HepG2 (cell line): Measurements from ENCODE around the gene GAL3ST2. TPM values are rescaled to one million over a fixed set of nuclear protein-coding genes. Genes with fewer than 3 reads are reported as not detected.

Experiments
- ARNT ChIP-seq: fragments of 450-650 bp; IDR thresholded peaks from 2 replicates; pipeline ENCODE4 v1.6.1; 2017
- CCDC6 ChIP-seq: sonication (generic); formaldehyde crosslinking; IDR thresholded peaks from 2 replicates; pipeline ENCODE4 v1.8.1; 2022; ENCODE audit warnings: mild to moderate bottlenecking, missing genetic modification reagents, moderate library complexity
- CREM ChIP-seq, 2 experiments: sonication (generic) in 1 of 2; formaldehyde crosslinking in 1 of 2; IDR thresholded peaks; 2 replicates each; pipeline versions ENCODE4 v1.4.0 to v1.6.1; 2016 to 2020; ENCODE audit warnings: antibody characterized with exemption in 1 of 2, mild to moderate bottlenecking in 1 of 2, missing genetic modification reagents in 1 of 2
- GPN1 ChIP-seq: sonication (generic); formaldehyde crosslinking; IDR thresholded peaks from 2 replicates; pipeline ENCODE4 v1.5.1; 2020; ENCODE audit warnings: missing genetic modification reagents, borderline replicate concordance
- KLF15 ChIP-seq: sonication (generic); formaldehyde crosslinking; IDR thresholded peaks from 2 replicates; pipeline ENCODE4 v1.8.1; 2023; ENCODE audit warnings: borderline replicate concordance, mild to moderate bottlenecking, inconsistent platforms, missing genetic modification reagents, mixed read lengths
- MZF1 ChIP-seq: sonication (generic); formaldehyde crosslinking; IDR thresholded peaks from 2 replicates; pipeline ENCODE4 v1.8.1; 2023; ENCODE audit warnings: mild to moderate bottlenecking, missing genetic modification reagents, borderline replicate concordance
- NR1H2 ChIP-seq: sonication (generic); formaldehyde crosslinking; IDR thresholded peaks from 2 replicates; pipeline ENCODE4 v1.8.1; 2022; ENCODE audit warnings: low read depth, missing genetic modification reagents, borderline replicate concordance
- NR2F6 ChIP-seq, 2 experiments: IDR thresholded peaks; 2 replicates each; pipeline ENCODE4 v1.6.1; 2016; ENCODE audit warnings: antibody characterized with exemption in 1 of 2, mild to moderate bottlenecking in 1 of 2
- PPARG ChIP-seq: conservative IDR thresholded peaks from 2 replicates; pipeline ENCODE4 v1.6.1; 2016; ENCODE audit warnings: missing biosample characterization, missing genetic modification reagents
- PRMT3 ChIP-seq: sonication (generic); formaldehyde crosslinking; IDR thresholded peaks from 2 replicates; pipeline ENCODE4 v1.8.1; 2022; ENCODE audit warnings: low read depth, mild to moderate bottlenecking, moderate library complexity, missing genetic modification reagents, borderline replicate concordance
- RAD51 ChIP-seq: fragments of 450-650 bp; IDR thresholded peaks from 2 replicates; pipeline ENCODE4 v1.6.1; 2016; ENCODE audit warnings: borderline replicate concordance
- RBM39 ChIP-seq: fragments of 200-400 bp; formaldehyde crosslinking; IDR thresholded peaks from one replicate; pipeline ENCODE4 v1.6.1; 2018; ENCODE audit warnings: antibody characterized with exemption, mild to moderate bottlenecking, low read depth, low read length; ENCODE audit not compliant: poor library complexity, severe bottlenecking
- SCMH1 ChIP-seq: sonication (generic); formaldehyde crosslinking; IDR thresholded peaks from 2 replicates; pipeline ENCODE4 v1.9.0; 2021; ENCODE audit warnings: missing genetic modification reagents, mild to moderate bottlenecking, borderline replicate concordance
- SIX4 ChIP-seq: sonication (generic); formaldehyde crosslinking; IDR thresholded peaks from 2 replicates; pipeline ENCODE4 v1.4.0; 2020; ENCODE audit warnings: missing genetic modification reagents
- SMARCC2 ChIP-seq: fragments of 450-650 bp; IDR thresholded peaks from 2 replicates; pipeline ENCODE4 v1.6.1; 2017; ENCODE audit warnings: antibody characterized with exemption, mild to moderate bottlenecking
- SSRP1 ChIP-seq: IDR thresholded peaks from 2 replicates; pipeline ENCODE4 v1.6.1; 2016; ENCODE audit warnings: control low read depth
- TBX2 ChIP-seq: sonication (generic); formaldehyde crosslinking; IDR thresholded peaks from 2 replicates; pipeline ENCODE4 v1.5.0; 2020; ENCODE audit warnings: missing genetic modification reagents, mild to moderate bottlenecking, borderline replicate concordance
- ZMYM4 ChIP-seq: sonication (generic); formaldehyde crosslinking; IDR thresholded peaks from 2 replicates; pipeline ENCODE4 v1.8.1; 2023; ENCODE audit warnings: mild to moderate bottlenecking, missing genetic modification reagents
- ZNF225 ChIP-seq: sonication (generic); formaldehyde crosslinking; IDR thresholded peaks from 2 replicates; pipeline ENCODE4 v1.4.0; 2020; ENCODE audit warnings: mild to moderate bottlenecking, missing genetic modification reagents
- ZNF383 ChIP-seq: sonication (generic); formaldehyde crosslinking; IDR thresholded peaks from 2 replicates; pipeline ENCODE4 v1.4.0; 2020; ENCODE audit warnings: missing genetic modification reagents, mild to moderate bottlenecking, borderline replicate concordance
- ZNF672 ChIP-seq: sonication (generic); formaldehyde crosslinking; IDR thresholded peaks from 2 replicates; pipeline ENCODE4 v1.8.1; 2022; ENCODE audit warnings: missing genetic modification reagents
- ZNF720 ChIP-seq: sonication (generic); formaldehyde crosslinking; IDR thresholded peaks from 2 replicates; pipeline ENCODE4 v1.4.0; 2020; ENCODE audit warnings: missing genetic modification reagents
- ZNF772 ChIP-seq: sonication (generic); formaldehyde crosslinking; IDR thresholded peaks from 2 replicates; pipeline ENCODE4 v1.5.0; 2020; ENCODE audit warnings: mild to moderate bottlenecking, missing genetic modification reagents
- ZNF792 ChIP-seq: IDR thresholded peaks from 2 replicates; pipeline ENCODE4 v1.6.1; 2016
- ZSCAN12 ChIP-seq: sonication (generic); formaldehyde crosslinking; IDR thresholded peaks from 2 replicates; pipeline ENCODE4 v1.9.0; 2021; ENCODE audit warnings: mild to moderate bottlenecking, missing genetic modification reagents
- polyA plus RNA-seq, 8 experiments: library from polyadenylated mRNA; depleted of rRNA in 3 of 8; stranded (reverse) in 7 of 8; unstranded in 1 of 8; fragments of >200 nt; fragmentation: Illumina TruSeq in 4 of 8; extraction: Trizol in 4 of 8; gene quantifications; 2 replicates each; pipeline versions ENCODE4 v1.2.1 to v1.2.3, GENCODE V29; 2011 to 2016; ENCODE audit warnings: low read depth in 4 of 8, missing spikeins in 1 of 8, mixed read lengths in 1 of 8; ENCODE audit not compliant: insufficient read depth in 1 of 8
- total RNA-seq, 5 experiments: library from RNA; depleted of rRNA; stranded (reverse); fragments of >200 nt; fragmentation: Illumina TruSeq; extraction: Trizol; gene quantifications; 2 replicates each; pipeline ENCODE4 v1.2.3, GENCODE V29; 2016; ENCODE audit warnings: low read depth in 1 of 5
- TF ChIP-seq, protein P1 (sequence below): sonication (generic); formaldehyde crosslinking; IDR thresholded peaks from 2 replicates; pipeline ENCODE4 v1.4.0; 2020; ENCODE audit warnings: missing genetic modification reagents
- TF ChIP-seq, protein P2 (sequence below): sonication (generic); formaldehyde crosslinking; IDR thresholded peaks from 2 replicates; pipeline ENCODE4 v1.5.1; 2020; ENCODE audit warnings: mild to moderate bottlenecking, missing genetic modification reagents, moderate library complexity
- TF ChIP-seq, protein P3 (sequence below): sonication (generic); formaldehyde crosslinking; IDR thresholded peaks from 2 replicates; pipeline ENCODE4 v1.4.0; 2020; ENCODE audit warnings: mild to moderate bottlenecking, missing genetic modification reagents

GAL3ST2 gene
- total and polyA plus RNA-seq, 2 of the 13 experiments (the other 11 are each of a cell fraction or from before 2014, with no cell fraction given) = 0.17 to 0.20 TPM

DNA sequence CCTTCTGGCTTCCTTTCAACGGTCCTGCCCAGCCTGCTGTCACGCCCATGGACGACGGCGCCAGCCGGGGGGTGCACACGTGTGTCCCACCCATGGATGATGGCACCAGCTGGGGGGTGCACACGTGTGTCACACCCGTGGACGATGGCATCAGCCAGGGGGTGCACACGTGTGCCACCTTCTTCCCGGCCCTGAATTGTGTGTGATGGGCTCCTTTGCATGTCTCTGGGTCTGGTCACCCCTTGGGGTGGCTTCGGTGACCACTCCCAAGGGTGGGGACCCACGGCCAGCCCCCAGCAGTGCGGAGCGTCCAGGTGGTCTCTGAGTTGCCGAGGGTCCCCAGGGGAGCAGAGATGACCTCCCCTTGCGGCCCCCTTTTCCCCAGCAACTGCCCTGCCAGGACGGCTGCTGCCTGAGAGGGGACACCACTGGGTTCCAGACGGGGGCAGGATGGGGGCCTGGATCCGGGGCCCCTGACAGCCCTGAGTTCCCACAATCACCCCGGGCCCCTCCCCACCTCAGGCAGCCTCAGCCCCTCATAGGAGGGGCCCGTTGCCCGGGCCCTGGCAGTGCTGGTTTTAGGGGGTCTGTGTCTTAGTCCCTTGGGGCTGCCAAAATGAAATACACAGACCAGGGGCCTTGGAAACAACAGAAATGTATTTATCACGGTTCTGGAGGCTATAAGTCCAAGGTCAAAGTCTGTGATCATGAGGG is 41.8 kb downstream of the GAL3ST2 start (continued):
- TF ChIP-seq RBM39 (peak; percentile 47), CCDC6 (CRISPR knock-in tag) (no peak), ARNT (no peak), PPARG (no peak), ZNF672 (CRISPR knock-in tag) (no peak), SMARCC2 (no peak), ZNF720 (no peak), TBX2 (CRISPR knock-in tag) (no peak), NR1H2 (CRISPR knock-in tag) (no peak), RAD51 (no peak), KLF15 (peak; percentile 24; the same call in 1 of the 2 replicates), ZMYM4 (no peak), GPN1 (CRISPR knock-in tag) (no peak), ZNF383 (CRISPR knock-in tag) (no peak), MZF1 (CRISPR knock-in tag) (0 out of 2 replicates have a peak, but pooled peaks have one; percentile 34), CREM (IDR thresholded peaks at IDR 0.05) (no peak), CREM (CRISPR knock-in tag; IDR thresholded peaks at IDR 0.05) (no peak), SSRP1 (no peak), ZNF225 (CRISPR knock-in tag) (peak; percentile 52), SCMH1 (CRISPR knock-in tag) (no peak), ZNF772 (CRISPR knock-in tag) (no peak), PRMT3 (no peak), NR2F6 (IDR thresholded peaks at IDR 0.05) (no peak), NR2F6 (CRISPR knock-in tag; IDR thresholded peaks at IDR 0.05) (no peak), ZNF792 (CRISPR knock-in tag) (no peak), ZSCAN12 (CRISPR knock-in tag) (no peak), SIX4 (CRISPR knock-in tag) (no peak)
- TF ChIP-seq, protein P1, sequence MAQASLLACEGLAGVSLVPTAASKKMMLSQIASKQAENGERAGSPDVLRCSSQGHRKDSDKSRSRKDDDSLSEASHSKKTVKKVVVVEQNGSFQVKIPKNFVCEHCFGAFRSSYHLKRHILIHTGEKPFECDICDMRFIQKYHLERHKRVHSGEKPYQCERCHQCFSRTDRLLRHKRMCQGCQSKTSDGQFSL (CRISPR knock-in tag) = peak; percentile 73; the same call in 1 of the 2 replicates
- TF ChIP-seq, protein P2, sequence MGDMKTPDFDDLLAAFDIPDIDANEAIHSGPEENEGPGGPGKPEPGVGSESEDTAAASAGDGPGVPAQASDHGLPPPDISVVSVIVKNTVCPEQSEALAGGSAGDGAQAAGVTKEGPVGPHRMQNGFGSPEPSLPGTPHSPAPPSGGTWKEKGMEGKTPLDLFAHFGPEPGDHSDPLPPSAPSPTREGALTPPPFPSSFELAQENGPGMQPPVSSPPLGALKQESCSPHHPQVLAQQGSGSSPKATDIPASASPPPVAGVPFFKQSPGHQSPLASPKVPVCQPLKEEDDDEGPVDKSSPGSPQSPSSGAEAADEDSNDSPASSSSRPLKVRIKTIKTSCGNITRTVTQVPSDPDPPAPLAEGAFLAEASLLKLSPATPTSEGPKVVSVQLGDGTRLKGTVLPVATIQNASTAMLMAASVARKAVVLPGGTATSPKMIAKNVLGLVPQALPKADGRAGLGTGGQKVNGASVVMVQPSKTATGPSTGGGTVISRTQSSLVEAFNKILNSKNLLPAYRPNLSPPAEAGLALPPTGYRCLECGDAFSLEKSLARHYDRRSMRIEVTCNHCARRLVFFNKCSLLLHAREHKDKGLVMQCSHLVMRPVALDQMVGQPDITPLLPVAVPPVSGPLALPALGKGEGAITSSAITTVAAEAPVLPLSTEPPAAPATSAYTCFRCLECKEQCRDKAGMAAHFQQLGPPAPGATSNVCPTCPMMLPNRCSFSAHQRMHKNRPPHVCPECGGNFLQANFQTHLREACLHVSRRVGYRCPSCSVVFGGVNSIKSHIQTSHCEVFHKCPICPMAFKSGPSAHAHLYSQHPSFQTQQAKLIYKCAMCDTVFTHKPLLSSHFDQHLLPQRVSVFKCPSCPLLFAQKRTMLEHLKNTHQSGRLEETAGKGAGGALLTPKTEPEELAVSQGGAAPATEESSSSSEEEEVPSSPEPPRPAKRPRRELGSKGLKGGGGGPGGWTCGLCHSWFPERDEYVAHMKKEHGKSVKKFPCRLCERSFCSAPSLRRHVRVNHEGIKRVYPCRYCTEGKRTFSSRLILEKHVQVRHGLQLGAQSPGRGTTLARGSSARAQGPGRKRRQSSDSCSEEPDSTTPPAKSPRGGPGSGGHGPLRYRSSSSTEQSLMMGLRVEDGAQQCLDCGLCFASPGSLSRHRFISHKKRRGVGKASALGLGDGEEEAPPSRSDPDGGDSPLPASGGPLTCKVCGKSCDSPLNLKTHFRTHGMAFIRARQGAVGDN (CRISPR knock-in tag) = no peak
- TF ChIP-seq, protein P3, sequence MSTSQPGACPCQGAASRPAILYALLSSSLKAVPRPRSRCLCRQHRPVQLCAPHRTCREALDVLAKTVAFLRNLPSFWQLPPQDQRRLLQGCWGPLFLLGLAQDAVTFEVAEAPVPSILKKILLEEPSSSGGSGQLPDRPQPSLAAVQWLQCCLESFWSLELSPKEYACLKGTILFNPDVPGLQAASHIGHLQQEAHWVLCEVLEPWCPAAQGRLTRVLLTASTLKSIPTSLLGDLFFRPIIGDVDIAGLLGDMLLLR (CRISPR knock-in tag) = no peak
